CD4-positive, alpha-beta T cell treated with Interleukin-21 for 1 hour (primary cell): ENCODE results near the gene GGT5.
"Not testable (repeated sequence)": the region's sequence is repeated elsewhere in the genome, so short reads cannot be mapped to it uniquely, and the experiment has no call there.

Source experiments
- DNase-seq: peaks from one replicate; pipeline ENCODE4 v3.0.0-alpha.2; 2020

Gene GGT5, protein sequence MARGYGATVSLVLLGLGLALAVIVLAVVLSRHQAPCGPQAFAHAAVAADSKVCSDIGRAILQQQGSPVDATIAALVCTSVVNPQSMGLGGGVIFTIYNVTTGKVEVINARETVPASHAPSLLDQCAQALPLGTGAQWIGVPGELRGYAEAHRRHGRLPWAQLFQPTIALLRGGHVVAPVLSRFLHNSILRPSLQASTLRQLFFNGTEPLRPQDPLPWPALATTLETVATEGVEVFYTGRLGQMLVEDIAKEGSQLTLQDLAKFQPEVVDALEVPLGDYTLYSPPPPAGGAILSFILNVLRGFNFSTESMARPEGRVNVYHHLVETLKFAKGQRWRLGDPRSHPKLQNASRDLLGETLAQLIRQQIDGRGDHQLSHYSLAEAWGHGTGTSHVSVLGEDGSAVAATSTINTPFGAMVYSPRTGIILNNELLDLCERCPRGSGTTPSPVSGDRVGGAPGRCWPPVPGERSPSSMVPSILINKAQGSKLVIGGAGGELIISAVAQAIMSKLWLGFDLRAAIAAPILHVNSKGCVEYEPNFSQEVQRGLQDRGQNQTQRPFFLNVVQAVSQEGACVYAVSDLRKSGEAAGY

GRCh38 chr22:24245030-24245431 is at the start of gene GGT5:
GGT5 (minus strand) TSS chr22:24245082; CDS start chr22:24244725, 357 bp downstream.
- not testable (repeated sequence) for DNase-seq

DNA sequence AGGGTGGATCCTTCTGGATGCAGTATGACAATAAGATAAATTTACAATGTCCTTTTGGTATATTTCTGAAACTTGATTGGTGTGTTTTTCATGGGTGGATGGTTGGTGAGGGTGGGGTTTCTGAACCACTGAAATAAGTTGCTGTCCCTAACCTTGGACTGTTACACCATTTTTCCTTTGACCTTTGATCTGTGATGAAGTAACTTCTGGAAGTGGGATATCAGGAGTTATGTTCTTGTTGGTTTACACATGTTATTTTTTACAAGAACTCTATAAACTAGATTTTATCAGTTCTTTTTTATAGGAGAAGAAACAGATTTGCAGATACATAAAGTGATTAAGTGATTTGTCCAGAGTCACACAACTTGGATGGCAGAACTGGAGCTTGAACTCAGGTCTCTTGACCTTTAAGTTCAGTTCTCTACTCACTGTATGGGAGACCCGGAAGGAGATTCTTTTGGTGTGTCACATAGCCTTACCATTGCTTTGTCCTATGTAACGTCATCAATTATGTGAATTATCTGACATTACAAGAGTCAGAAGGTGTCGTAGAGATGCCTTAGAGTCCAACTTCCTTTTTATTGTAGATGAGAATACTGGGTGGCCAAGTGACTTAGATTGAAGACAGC is 47.4 kb upstream of the GGT5 start:
- not testable (repeated sequence) for DNase-seq

DNA sequence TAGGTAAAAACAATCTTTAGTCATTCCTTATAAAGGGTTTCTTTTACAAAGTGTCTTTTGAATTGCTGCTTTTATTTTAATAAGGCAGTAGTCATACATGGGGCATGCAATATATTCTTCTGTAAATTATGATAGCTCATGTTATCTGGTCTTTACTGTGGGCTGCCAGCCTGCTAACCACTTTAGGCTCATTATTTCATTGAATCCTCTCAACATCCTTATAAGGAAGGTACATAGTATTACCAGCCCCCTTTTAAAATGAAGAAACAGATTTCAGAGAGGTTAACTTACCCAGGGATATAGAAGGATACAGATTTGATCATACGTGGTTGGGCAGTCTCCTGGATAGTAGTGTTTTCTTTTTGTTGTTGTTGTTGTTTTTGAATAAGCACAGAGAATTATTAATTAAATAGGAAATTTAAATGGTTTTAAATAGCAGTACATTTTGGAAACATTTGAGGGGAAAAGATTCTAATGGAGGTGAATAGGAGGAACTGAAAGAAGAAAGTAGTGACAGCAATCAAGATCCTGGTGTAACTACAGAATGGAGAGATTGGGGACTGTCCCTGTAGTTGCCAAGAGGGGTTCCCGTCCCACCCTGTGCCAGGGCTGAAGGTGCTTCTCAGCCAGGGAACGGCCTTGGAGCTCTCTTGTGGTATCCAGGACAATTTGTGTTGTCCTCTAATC is 46.8 kb upstream of the GGT5 start:
- no peak for DNase-seq

DNA sequence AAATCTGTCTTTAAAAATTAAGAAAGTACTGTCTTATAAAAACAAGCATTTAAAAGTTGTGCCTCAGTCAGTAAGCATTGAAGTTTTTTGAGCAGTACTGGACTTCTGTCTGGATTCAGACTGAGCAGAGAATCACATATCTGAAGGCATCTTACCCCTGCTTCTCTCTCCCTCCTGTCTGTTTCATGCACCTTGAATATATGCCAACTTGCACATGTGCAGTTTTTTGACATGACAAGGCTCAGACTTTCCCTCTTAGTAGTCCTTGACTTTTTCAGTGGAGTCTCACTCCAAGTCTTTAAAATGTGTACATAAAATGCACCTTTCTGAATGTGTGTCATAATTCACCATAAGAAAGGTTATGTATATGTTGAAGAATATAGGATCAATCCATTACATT is 45.6 kb upstream of the GGT5 start:
- no peak for DNase-seq

DNA sequence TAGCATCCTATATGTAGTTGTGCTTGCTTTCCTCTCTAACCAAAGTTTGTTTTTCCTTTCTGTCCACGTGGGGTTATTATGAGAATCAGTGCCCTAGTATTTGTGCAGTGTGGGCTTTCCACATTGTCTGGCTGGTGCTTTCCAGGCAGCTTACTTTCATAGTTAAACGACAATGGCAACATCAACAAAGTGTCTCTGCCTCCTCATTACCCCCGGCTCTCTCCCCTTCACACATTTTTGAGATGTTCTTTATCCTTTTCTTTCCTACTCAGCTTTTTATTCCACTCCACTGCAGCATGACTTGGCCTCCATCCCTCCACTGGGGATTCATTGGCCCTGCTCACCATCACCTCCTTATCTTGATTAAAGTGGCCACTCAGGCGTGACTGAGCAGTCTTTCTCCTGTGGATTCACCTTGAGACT is 44.9 kb upstream of the GGT5 start:
- no peak for DNase-seq

GRCh38 chr22:24289114-24289513 is 44.2 kb upstream of the GGT5 start:
- DNase-seq = no peak

GRCh38 chr22:24287801-24288200 is 42.9 kb upstream of the GGT5 start:
- not testable (repeated sequence) for DNase-seq

GRCh38 chr22:24287212-24287611 is 42.3 kb upstream of the GGT5 start:
- DNase-seq = not testable (repeated sequence)

DNA sequence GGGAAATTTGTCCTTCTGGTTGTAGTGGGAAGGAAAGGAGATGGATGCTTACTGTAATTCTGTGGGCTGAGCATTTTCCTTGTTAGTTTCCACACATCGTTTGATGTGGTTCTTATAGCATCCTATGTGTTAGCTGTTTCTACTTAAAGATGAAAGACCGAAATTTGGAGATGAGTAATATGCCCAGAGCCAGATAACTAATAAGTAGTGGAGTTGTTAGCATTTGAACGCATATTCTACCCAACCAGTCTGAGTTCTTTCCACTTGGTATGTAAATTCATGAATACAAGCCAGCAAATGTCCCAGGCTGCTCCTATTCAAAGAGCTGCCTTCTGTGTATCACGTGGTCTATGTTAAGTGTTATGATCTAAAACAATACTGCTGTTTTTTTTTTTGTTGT is 40.4 kb upstream of the GGT5 start:
- DNase-seq = no peak

DNA sequence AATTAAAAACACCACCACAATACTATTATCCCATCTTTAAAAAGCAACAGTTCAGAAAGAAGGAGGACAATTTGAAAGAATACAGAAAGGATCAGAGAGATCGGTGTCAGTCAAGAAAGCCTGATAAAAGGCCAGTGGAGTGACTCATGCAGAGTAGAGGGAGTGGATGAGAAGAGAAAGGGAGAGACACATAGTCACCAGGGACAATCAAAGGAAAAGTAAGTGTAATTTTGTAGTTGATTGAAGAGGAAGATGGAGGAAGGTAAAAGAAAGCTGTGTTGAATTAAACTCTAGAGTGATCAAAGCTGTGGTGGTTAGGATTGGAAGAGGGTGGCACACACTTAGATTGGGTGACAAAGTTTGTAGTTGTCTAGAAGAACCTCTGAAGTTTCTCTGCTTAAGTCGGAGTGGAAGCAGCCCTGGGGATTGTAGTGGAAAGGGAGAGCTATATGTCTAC is 39.9 kb upstream of the GGT5 start:
- DNase-seq = no peak

- DNase-seq = no peak
These were observed 37.5 kb upstream of the GGT5 start for GRCh38 chr22:24282401-24282800.

GRCh38 chr22:24280363-24280762 is 35.5 kb upstream of the GGT5 start:
- not testable (repeated sequence) for DNase-seq

DNA sequence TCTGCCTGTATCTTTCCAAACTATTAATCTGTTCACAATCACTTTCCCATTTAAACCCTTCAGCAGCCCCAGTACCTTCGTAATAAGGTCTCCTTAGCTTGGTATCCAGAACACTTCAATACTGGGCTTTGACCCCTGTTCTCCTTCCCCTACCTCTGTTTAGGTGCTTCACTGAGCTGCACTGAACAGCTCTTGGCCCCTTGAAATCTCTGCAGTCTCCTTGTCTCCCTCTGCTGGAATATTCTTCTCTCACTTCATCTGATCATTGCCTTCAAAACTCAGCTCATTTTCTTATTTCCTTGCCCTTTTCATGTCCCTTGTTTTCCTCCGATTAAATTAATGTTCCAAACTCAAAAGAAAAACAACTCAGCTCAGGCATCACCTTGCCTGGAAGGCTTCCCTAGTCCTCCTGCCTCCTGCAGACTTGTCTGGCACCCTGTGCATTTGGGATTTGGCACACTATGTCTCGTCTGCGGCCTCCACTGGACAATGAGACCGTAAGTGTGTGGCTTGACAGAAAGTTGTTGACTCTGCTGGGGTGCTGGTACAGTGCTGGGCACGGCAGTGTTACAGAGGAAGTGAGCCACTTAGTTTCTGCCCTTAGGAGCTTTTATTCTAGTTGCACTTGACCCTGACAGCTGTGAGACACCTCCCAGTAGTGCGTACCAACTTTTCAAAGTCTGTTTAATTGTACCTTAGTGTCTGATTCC is 30.0 kb upstream of the GGT5 start:
- not testable (repeated sequence) for DNase-seq

GRCh38 chr22:24273906-24274305 is 29.0 kb upstream of the GGT5 start:
- DNase-seq = not testable (repeated sequence)

GRCh38 chr22:24273031-24273430 is 28.1 kb upstream of the GGT5 start:
- DNase-seq = not testable (repeated sequence)

DNA sequence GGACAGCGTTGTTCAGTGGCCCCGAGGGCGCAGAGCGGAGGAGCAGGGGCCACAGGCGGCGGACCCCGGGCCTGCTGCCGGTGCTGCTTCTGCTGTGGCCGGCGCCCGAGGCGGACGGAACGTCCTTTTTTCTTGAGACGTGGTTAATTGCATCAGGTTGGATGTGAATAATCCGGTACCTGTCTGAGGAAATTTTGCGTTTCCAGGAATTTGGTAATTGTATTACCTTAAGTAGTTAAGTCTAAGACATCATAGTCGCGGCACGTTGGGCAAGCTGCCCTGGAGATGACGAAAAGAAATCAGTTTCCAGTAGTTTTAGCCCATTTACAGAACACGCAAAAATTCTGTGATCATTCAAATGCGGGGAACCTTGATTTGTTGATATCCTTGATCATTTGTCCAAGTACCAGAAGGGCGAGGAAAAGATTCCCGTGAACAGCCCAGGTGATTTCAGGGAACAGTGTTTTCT is 26.5 kb upstream of the GGT5 start:
- no peak for DNase-seq

- peak; percentile 92 for DNase-seq
These were observed 25.9 kb upstream of the GGT5 start, which contains the start of gene SPECC1L for GRCh38 chr22:24270556-24271385. SPECC1L (plus strand) TSS chr22:24270831; CDS start chr22:24302232, 31,401 bp downstream.

DNA sequence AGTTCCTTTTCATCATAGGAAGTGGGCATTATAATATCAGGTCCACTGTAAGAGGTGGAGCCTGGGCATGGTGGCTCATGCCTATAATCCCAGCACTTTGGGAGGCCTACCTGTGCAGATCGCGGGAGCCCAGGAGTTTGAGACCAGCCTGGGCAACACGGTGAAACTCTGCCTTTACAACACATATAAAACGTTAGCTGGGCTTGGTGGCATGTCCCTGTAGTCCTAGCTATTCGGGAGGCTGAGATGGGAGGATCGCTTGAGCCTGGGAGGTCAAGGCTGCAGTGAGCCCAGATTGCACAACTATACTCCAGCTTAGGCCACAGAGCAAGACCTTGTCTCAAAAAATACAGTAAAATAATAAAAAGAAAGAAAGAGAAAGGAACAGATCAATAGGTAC is 21.6 kb upstream of the GGT5 start:
- not testable (repeated sequence) for DNase-seq

- DNase-seq = no peak
These were observed 20.9 kb upstream of the GGT5 start for GRCh38 chr22:24265734-24266133.

GRCh38 chr22:24264329-24264896 is 19.5 kb upstream of the GGT5 start:
- DNase-seq = not testable (repeated sequence)

DNA sequence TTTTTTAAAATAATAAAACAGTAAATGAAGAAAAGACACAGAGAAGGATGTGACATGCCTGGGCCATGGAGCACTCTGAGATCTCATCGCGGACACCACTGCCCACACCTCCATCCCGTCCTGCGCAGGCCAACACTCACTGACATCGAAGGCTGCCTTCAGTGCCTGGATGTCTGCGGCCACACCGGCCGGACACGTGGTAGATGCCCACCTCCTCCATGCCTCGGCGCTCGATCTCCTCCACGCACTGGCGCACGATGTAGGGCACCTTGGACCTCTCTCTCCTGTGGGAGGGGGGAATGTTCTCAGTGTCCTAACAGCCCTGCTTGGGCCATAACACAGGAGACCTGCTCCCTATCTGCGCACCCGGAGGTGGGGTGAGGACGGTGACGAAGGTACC is 18.6 kb upstream of the GGT5 start:
- not testable (repeated sequence) for DNase-seq
